KOPT-K1 (cell line): ENCODE measurements around the gene SLC39A11.
"Not testable (repeated sequence)": the region's sequence is repeated elsewhere in the genome, so short reads cannot be mapped to it uniquely, and the experiment has no call there.

Experiments used
- H3K27ac ChIP-seq: fragments of 200-600 bp; sonication (generic); 2 replicates; pipeline ENCODE4 v1.5.1; 2016; ENCODE audit warnings: antibody characterized with exemption, mild to moderate bottlenecking, low read depth, low read length; ENCODE audit not compliant: poor library complexity, severe bottlenecking
- H3K36me3 ChIP-seq: fragments of 200-600 bp; sonication (generic); 2 replicates; pipeline ENCODE4 v1.5.1; 2017; ENCODE audit warnings: antibody characterized with exemption, mild to moderate bottlenecking, low read length, moderate library complexity; ENCODE audit not compliant: insufficient read depth
- H3K9me3 ChIP-seq: fragments of 200-600 bp; sonication (generic); 2 replicates; pipeline ENCODE4 v1.5.1; 2017; ENCODE audit warnings: antibody characterized with exemption, low read length, mild to moderate bottlenecking; ENCODE audit not compliant: insufficient read depth, poor library complexity, severe bottlenecking

SLC39A11 gene

GRCh38 chr17:72797142-72797541, 295.3 kb downstream of the SLC39A11 start:
- H3K9me3 ChIP-seq = peaks cover 37% of the 10 kb centered on the region
- no peaks in the 10 kb centered on the region; the same call in 1 of the 2 replicates for H3K36me3 ChIP-seq
- no peak overlapping the region for H3K27ac ChIP-seq

- H3K9me3 ChIP-seq = peaks cover 48% of the 10 kb centered on the region
- H3K36me3 ChIP-seq = no peaks in the 10 kb centered on the region; the same call in 1 of the 2 replicates
- H3K27ac ChIP-seq = no peak overlapping the region
These were observed 296.5 kb downstream of the SLC39A11 start for GRCh38 chr17:72795941-72796340.

GRCh38 chr17:72794152-72794551, 298.3 kb downstream of the SLC39A11 start:
- Histone ChIP-seq H3K27ac (no peak overlapping the region), H3K36me3 (no peaks in the 10 kb centered on the region; the same call in 1 of the 2 replicates), H3K9me3 (peaks cover 35% of the 10 kb centered on the region)

- peaks cover 35% of the 10 kb centered on the region for H3K9me3 ChIP-seq
- no peaks in the 10 kb centered on the region; the same call in 1 of the 2 replicates for H3K36me3 ChIP-seq
- no peak overlapping the region for H3K27ac ChIP-seq
These were observed 299.7 kb downstream of the SLC39A11 start for GRCh38 chr17:72792771-72793170.

GRCh38 chr17:72790190-72790589, 302.3 kb downstream of the SLC39A11 start:
- no peak overlapping the region for H3K27ac ChIP-seq
- peaks cover 34% of the 10 kb centered on the region for H3K9me3 ChIP-seq
- H3K36me3 ChIP-seq = no peaks in the 10 kb centered on the region; the same call in 1 of the 2 replicates

GRCh38 chr17:72789711-72790110, 302.8 kb downstream of the SLC39A11 start:
- H3K36me3 ChIP-seq = no peaks in the 10 kb centered on the region; the same call in 1 of the 2 replicates
- H3K9me3 ChIP-seq = peaks cover 29% of the 10 kb centered on the region
- no peak overlapping the region for H3K27ac ChIP-seq

GRCh38 chr17:72788950-72789585, 303.4 kb downstream of the SLC39A11 start:
- Histone ChIP-seq H3K27ac (no peak overlapping the region), H3K36me3 (no peaks in the 10 kb centered on the region; the same call in 1 of the 2 replicates), H3K9me3 (peaks cover 24% of the 10 kb centered on the region)

GRCh38 chr17:72786209-72786608, 306.3 kb downstream of the SLC39A11 start:
- Histone ChIP-seq H3K36me3 (no peaks in the 10 kb centered on the region), H3K27ac (no peak overlapping the region), H3K9me3 (peaks cover 3% of the 10 kb centered on the region)

- Histone ChIP-seq H3K9me3 (no peaks in the 10 kb centered on the region), H3K27ac (no peak overlapping the region), H3K36me3 (no peaks in the 10 kb centered on the region)
These were observed 309.3 kb downstream of the SLC39A11 start for GRCh38 chr17:72782985-72783701.

- H3K27ac ChIP-seq, H3K36me3 ChIP-seq, H3K9me3 ChIP-seq: not testable (repeated sequence)
These were observed 310.1 kb downstream of the SLC39A11 start for GRCh38 chr17:72782437-72782836.

- H3K36me3 ChIP-seq = no peaks in the 10 kb centered on the region
- H3K9me3 ChIP-seq = no peaks in the 10 kb centered on the region
- H3K27ac ChIP-seq = no peak overlapping the region
These were observed 314.0 kb downstream of the SLC39A11 start for GRCh38 chr17:72778169-72779151.

- no peaks in the 10 kb centered on the region for H3K9me3 ChIP-seq
- no peak overlapping the region for H3K27ac ChIP-seq
These were observed 316.6 kb downstream of the SLC39A11 start for GRCh38 chr17:72775919-72776318.

GRCh38 chr17:72775237-72775636, 317.3 kb downstream of the SLC39A11 start:
- H3K9me3 ChIP-seq = no peaks in the 10 kb centered on the region
- no peak overlapping the region for H3K27ac ChIP-seq
- no peaks in the 10 kb centered on the region for H3K36me3 ChIP-seq

More at GRCh38 chr17:72775919-72776318, 316.6 kb downstream of the SLC39A11 start:
- H3K36me3 ChIP-seq = no peaks in the 10 kb centered on the region

- Histone ChIP-seq H3K36me3 (no peaks in the 10 kb centered on the region), H3K9me3 (no peaks in the 10 kb centered on the region), H3K27ac (no peak overlapping the region)
These were observed 318.3 kb downstream of the SLC39A11 start for GRCh38 chr17:72774236-72774635.

- H3K27ac ChIP-seq, H3K9me3 ChIP-seq, H3K36me3 ChIP-seq: not testable (repeated sequence)
These were observed 319.3 kb downstream of the SLC39A11 start for GRCh38 chr17:72773225-72773624.
